ENCODE results near the gene GNL3.
"Not testable (repeated sequence)": the region's sequence is repeated elsewhere in the genome, so short reads cannot be mapped to it uniquely, and the experiment has no call there.

GNL3 gene

GRCh38 chr3:52721730-52722008 lies 35.8 kb downstream of the GNL3 start:
- no peak for DNase-seq

- no peak for DNase-seq
These were observed 36.7 kb downstream of the GNL3 start for GRCh38 chr3:52722491-52722890.

- no peak for DNase-seq
These were observed 38.1 kb downstream of the GNL3 start for GRCh38 chr3:52723935-52724334.

- no peak for DNase-seq
These were observed 38.7 kb downstream of the GNL3 start for GRCh38 chr3:52724511-52724910.

- DNase-seq, result not testable (repeated sequence)
These were observed 42.9 kb downstream of the GNL3 start for GRCh38 chr3:52728753-52729152.

GRCh38 chr3:52730681-52731080 lies 44.8 kb downstream of the GNL3 start:
- DNase-seq, result no peak

- no peak for DNase-seq
These were observed 45.8 kb downstream of the GNL3 start for GRCh38 chr3:52731590-52731989.

- DNase-seq, result no peak
These were observed 47.5 kb downstream of the GNL3 start for GRCh38 chr3:52733256-52733891.

GRCh38 chr3:52739730-52740129 lies 53.9 kb downstream of the GNL3 start:
- DNase-seq, result no peak

GRCh38 chr3:52742418-52743041 lies 56.7 kb downstream of the GNL3 start:
- no peak for DNase-seq

GRCh38 chr3:52743152-52743551 lies 57.3 kb downstream of the GNL3 start:
- DNase-seq, result no peak

- DNase-seq, result no peak
These were observed 57.9 kb downstream of the GNL3 start for GRCh38 chr3:52743721-52744120.
